Measurements from ENCODE around the gene PKN3.

The PKN3 gene

GRCh38 chr9:128701227-128701854, 962 bp upstream of the PKN3 start:
- ATAC-seq = no peak
- TF ChIP-seq ZFP3 (CRISPR knock-in tag; IDR thresholded peaks at IDR 0.05) = no peak
- TF ChIP-seq ESRRG (CRISPR knock-in tag; IDR thresholded peaks at IDR 0.05) = no peak

DNA sequence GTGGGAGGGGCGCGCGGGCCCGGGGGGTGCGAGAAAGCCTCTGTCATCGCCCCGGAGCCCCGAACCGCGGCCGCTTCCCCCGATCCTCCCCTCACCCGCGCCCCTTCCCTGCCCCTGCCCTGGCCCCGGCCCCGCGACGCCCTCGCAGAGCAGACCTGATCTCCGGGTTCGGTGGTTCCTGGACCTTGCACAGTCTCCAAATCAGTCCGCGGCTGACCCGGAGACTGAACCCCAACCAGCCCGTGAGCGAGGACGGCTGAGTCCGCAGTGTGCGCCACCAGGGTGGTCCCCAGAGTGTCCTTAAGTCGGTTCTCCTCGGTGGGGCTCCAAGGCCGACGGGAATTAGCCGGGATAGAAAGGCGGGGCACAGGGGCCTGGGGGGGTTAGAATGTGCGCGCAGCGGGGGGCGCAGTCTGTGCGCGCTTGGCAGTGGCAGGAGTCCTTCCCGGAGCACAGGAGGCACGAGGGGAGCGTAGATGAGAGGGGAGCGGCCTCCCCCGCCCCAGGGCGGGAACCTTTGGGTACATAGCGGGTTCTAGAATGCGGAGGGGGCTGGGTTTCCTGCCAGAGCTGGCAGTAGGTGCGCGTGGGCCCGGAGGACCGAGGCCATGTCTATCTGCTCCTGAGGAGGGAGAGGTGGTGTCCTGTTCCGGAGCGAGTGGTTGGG, 779 bp downstream of the PKN3 start:
- ATAC-seq = peak; percentile 40
- TF ChIP-seq ZFP3 (CRISPR knock-in tag; IDR thresholded peaks at IDR 0.05) = no peak

- TF ChIP-seq ZNF8 (CRISPR knock-in tag; IDR thresholded peaks at IDR 0.05) = no peak
- TF ChIP-seq ZNF565 (CRISPR knock-in tag; conservative IDR thresholded peaks at IDR 0.05; ENCODE audit: low read depth) = no peak
- TF ChIP-seq SNAI2 (CRISPR knock-in tag; IDR thresholded peaks at IDR 0.05) = no peak
- no peak for TF ChIP-seq ZNF70 (CRISPR knock-in tag; IDR thresholded peaks at IDR 0.05)
- TF ChIP-seq, protein P1, sequence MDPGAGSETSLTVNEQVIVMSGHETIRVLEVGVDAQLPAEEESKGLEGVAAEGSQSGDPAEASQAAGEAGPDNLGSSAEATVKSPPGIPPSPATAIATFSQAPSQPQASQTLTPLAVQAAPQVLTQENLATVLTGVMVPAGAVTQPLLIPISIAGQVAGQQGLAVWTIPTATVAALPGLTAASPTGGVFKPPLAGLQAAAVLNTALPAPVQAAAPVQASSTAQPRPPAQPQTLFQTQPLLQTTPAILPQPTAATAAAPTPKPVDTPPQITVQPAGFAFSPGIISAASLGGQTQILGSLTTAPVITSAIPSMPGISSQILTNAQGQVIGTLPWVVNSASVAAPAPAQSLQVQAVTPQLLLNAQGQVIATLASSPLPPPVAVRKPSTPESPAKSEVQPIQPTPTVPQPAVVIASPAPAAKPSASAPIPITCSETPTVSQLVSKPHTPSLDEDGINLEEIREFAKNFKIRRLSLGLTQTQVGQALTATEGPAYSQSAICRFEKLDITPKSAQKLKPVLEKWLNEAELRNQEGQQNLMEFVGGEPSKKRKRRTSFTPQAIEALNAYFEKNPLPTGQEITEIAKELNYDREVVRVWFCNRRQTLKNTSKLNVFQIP (CRISPR knock-in tag; IDR thresholded peaks at IDR 0.05; ENCODE audit: borderline replicate concordance, low read depth) = no peak
- TF ChIP-seq OSR1 (CRISPR knock-in tag; IDR thresholded peaks at IDR 0.05) = no peak
- TF ChIP-seq GLIS3 (CRISPR knock-in tag; IDR thresholded peaks at IDR 0.05) = no peak
- no peak for TF ChIP-seq CSDC2 (CRISPR knock-in tag; IDR thresholded peaks at IDR 0.05)
- no peak for TF ChIP-seq ZFP3 (CRISPR knock-in tag; IDR thresholded peaks at IDR 0.05)
- no peak for TF ChIP-seq PPARA (CRISPR knock-in tag; IDR thresholded peaks at IDR 0.05; ENCODE audit: borderline replicate concordance)
- no peak for TF ChIP-seq ZFP30 (CRISPR knock-in tag; IDR thresholded peaks at IDR 0.05)
- no peak for TF ChIP-seq CSRNP3 (CRISPR knock-in tag; IDR thresholded peaks at IDR 0.05)
- TF ChIP-seq TSHZ2 (CRISPR knock-in tag; IDR thresholded peaks at IDR 0.05) = no peak
Measured at GRCh38 chr9:128703616-128704355, 1.5 kb downstream of the PKN3 start.

GRCh38 chr9:128704356-128704670, 2.0 kb downstream of the PKN3 start:
- TF ChIP-seq TOX (CRISPR knock-in tag; IDR thresholded peaks at IDR 0.05; ENCODE audit: borderline replicate concordance) = no peak

More at GRCh38 chr9:128703616-128704355, 1.5 kb downstream of the PKN3 start:
- ATAC-seq = no peak

GRCh38 chr9:128705051-128705965, 3.0 kb downstream of the PKN3 start:
- no peak for ATAC-seq
- TF ChIP-seq, protein P2, sequence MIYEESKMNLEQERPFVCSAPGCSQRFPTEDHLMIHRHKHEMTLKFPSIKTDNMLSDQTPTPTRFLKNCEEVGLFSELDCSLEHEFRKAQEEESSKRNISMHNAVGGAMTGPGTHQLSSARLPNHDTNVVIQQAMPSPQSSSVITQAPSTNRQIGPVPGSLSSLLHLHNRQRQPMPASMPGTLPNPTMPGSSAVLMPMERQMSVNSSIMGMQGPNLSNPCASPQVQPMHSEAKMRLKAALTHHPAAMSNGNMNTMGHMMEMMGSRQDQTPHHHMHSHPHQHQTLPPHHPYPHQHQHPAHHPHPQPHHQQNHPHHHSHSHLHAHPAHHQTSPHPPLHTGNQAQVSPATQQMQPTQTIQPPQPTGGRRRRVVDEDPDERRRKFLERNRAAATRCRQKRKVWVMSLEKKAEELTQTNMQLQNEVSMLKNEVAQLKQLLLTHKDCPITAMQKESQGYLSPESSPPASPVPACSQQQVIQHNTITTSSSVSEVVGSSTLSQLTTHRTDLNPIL (CRISPR knock-in tag; IDR thresholded peaks at IDR 0.05; ENCODE audit: low read depth) = no peak
- TF ChIP-seq ZFP30 (CRISPR knock-in tag; IDR thresholded peaks at IDR 0.05) = no peak
- no peak for TF ChIP-seq ISL1 (CRISPR knock-in tag; IDR thresholded peaks at IDR 0.05)
- no peak for TF ChIP-seq TCF4 (CRISPR knock-in tag; IDR thresholded peaks at IDR 0.05; ENCODE audit: borderline replicate concordance)
- no peak for TF ChIP-seq TSHZ2 (CRISPR knock-in tag; IDR thresholded peaks at IDR 0.05)
- no peak for TF ChIP-seq PPARA (CRISPR knock-in tag; IDR thresholded peaks at IDR 0.05; ENCODE audit: borderline replicate concordance)
- TF ChIP-seq BACH2 (CRISPR knock-in tag; IDR thresholded peaks at IDR 0.05; ENCODE audit: borderline replicate concordance) = no peak
- TF ChIP-seq ARNTL (CRISPR knock-in tag; IDR thresholded peaks at IDR 0.05; ENCODE audit: borderline replicate concordance, low read depth) = no peak

More at GRCh38 chr9:128704356-128704670, 2.0 kb downstream of the PKN3 start:
- no peak for ATAC-seq
